ENCODE data around the gene MLKL.

MLKL gene

GRCh38 chr16:74641969-74642368 is 58.7 kb downstream of the MLKL start:
- no peak for DNase-seq

GRCh38 chr16:74637742-74638453 is 62.8 kb downstream of the MLKL start:
- DNase-seq: no peak

GRCh38 chr16:74635303-74635702 is 65.4 kb downstream of the MLKL start:
- no peak for DNase-seq

- no peak for DNase-seq
These were observed 67.0 kb downstream of the MLKL start for GRCh38 chr16:74633686-74634085.

GRCh38 chr16:74627506-74628220 is 73.0 kb downstream of the MLKL start:
- DNase-seq: no peak

- DNase-seq: no peak
These were observed 73.8 kb downstream of the MLKL start for GRCh38 chr16:74626741-74627416.

- no peak for DNase-seq
These were observed 74.9 kb downstream of the MLKL start for GRCh38 chr16:74625500-74626350.

- no peak for DNase-seq
These were observed 76.8 kb downstream of the MLKL start for GRCh38 chr16:74623839-74624235.

- peak; percentile 1 for DNase-seq
These were observed 77.3 kb downstream of the MLKL start for GRCh38 chr16:74623214-74623838.

- DNase-seq: no peak
These were observed 78.7 kb downstream of the MLKL start for GRCh38 chr16:74622005-74622404.
